ENCODE data around the gene TP53RK.

Gene TP53RK

DNA sequence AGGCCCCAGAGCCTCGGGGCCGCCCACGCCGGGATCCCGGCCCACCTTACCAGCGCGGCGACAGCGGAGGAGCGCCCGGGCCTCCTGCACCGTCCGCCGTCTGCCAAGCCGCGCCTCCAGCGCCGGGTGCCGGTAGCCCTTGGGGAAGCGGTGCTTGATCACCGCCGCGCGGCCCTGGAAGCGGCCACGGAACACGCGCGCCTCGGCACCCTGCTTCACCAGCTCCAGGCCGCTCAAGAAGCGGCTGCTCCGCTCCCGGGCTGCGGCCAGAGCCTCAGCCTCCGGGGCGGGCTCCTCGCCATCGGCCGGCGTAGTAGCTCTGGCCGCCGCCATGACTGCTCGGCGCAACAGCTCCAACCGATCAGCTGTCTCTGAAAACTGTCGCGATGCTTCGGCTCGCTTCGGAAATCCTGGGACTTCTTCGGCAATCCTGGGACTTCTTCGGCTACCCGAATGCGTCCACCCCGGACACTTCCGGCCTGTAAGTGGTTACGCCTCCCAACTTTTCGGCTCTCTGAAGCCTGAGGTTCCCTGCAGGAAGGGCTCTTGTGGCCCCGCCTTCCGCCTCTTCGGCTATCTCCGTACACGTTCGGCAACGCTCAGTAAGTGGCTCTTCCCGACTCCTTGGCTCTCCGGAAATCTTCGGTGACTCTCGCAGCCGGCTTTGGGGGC, at the start of gene TP53RK:
TSS of gene TP53RK (minus strand) at position 363 of the 672 bp plus-strand sequence. CDS start at position 333, 30 bp downstream.
- peak within 1 kb of the TSS; percentile 79 for H3K4me3 ChIP-seq (ENCODE audit: low read depth, low read length)
- TF ChIP-seq, protein P1, sequence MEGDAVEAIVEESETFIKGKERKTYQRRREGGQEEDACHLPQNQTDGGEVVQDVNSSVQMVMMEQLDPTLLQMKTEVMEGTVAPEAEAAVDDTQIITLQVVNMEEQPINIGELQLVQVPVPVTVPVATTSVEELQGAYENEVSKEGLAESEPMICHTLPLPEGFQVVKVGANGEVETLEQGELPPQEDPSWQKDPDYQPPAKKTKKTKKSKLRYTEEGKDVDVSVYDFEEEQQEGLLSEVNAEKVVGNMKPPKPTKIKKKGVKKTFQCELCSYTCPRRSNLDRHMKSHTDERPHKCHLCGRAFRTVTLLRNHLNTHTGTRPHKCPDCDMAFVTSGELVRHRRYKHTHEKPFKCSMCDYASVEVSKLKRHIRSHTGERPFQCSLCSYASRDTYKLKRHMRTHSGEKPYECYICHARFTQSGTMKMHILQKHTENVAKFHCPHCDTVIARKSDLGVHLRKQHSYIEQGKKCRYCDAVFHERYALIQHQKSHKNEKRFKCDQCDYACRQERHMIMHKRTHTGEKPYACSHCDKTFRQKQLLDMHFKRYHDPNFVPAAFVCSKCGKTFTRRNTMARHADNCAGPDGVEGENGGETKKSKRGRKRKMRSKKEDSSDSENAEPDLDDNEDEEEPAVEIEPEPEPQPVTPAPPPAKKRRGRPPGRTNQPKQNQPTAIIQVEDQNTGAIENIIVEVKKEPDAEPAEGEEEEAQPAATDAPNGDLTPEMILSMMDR (IDR thresholded peaks at IDR 0.05; ENCODE audit: borderline replicate concordance, insufficient read depth, low read depth, low read length): peak; percentile 33; the same call in 1 of the 2 replicates

DNA sequence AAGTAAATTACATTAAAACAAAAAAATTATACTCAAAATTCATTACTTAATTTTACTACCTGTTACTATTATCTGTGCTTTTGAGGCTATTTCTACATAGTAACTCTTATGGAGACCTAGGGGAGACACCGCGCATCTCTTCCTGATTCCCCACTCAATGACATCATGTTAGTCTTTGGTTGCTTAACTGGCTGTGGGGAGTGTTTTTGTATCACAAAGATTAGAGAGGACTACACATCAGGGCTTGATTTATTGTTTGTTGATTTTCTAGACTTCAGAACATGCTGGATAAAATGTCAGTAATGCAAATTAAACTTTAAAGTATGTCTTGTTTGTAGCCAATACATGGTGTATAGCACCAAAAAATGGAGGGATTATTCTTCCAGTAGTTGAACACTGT, 46.2 kb upstream of the TP53RK start:
- H3K4me3 ChIP-seq (ENCODE audit: low read depth, low read length): no peak overlapping the region
- TF ChIP-seq, protein P1 (IDR thresholded peaks at IDR 0.05; ENCODE audit: borderline replicate concordance, insufficient read depth, low read depth, low read length): no peak

DNA sequence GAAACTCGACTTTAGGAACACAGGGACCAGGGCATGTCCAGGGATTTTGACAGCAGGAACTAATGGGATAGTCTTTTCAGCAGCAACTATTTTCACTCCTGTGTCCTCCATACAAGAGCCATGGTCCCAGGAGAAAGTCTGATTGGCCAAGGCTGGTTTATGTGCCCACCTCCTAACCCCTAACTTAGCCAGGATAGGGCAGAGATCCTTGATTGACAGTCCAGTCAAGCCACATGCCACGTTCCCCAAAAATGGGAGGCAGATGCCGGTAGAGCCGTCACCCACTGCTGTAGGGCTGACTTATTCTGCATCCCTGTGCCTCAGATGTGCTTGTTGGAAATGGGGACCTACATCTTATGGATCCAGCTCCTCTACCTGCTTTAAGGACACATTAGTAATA, 42.5 kb upstream of the TP53RK start:
- H3K4me3 ChIP-seq (ENCODE audit: low read depth, low read length): no peak overlapping the region
- TF ChIP-seq, protein P1 (IDR thresholded peaks at IDR 0.05; ENCODE audit: borderline replicate concordance, insufficient read depth, low read depth, low read length): no peak

DNA sequence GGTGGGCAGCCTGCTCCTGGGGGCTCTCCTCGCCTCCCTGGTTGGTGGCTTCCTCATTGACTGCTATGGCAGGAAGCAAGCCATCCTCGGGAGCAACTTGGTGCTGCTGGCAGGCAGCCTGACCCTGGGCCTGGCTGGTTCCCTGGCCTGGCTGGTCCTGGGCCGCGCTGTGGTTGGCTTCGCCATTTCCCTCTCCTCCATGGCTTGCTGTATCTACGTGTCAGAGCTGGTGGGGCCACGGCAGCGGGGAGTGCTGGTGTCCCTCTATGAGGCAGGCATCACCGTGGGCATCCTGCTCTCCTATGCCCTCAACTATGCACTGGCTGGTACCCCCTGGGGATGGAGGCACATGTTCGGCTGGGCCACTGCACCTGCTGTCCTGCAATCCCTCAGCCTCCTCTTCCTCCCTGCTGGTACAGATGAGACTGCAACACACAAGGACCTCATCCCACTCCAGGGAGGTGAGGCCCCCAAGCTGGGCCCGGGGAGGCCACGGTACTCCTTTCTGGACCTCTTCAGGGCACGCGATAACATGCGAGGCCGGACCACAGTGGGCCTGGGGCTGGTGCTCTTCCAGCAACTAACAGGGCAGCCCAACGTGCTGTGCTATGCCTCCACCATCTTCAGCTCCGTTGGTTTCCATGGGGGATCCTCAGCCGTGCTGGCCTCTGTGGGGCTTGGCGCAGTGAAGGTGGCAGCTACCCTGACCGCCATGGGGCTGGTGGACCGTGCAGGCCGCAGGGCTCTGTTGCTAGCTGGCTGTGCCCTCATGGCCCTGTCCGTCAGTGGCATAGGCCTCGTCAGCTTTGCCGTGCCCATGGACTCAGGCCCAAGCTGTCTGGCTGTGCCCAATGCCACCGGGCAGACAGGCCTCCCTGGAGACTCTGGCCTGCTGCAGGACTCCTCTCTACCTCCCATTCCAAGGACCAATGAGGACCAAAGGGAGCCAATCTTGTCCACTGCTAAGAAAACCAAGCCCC, 36.2 kb upstream of the TP53RK start:
- no peak overlapping the region for H3K4me3 ChIP-seq (ENCODE audit: low read depth, low read length)
- TF ChIP-seq, protein P1 (IDR thresholded peaks at IDR 0.05; ENCODE audit: borderline replicate concordance, insufficient read depth, low read depth, low read length): no peak

DNA sequence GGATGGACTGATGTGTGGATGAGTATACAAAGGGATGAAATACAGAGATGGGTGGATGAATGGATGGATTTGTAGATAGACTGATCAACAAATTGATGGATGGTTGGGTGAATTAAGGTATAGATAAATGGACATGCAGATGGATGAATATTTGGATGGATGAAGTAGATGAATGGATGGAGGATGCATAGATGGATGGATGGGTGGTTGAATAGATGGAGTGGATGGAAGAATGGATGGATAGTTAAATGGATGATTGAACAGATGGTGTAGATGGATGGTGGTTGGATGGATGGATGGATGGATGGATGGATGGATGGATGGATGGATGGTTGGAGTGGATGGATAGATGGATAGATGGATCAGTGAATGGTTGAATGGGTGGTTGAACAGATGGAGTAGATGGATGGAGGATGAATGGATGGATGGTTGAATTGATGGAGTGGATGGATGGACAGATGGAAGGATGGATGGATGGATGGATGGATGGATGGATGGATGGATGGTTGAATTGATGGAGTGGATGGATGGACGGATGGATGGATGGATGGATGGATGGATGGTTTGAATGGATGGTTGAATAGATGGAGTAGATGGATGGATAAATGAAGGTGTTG, 35.2 kb upstream of the TP53RK start:
- TF ChIP-seq, protein P1 (IDR thresholded peaks at IDR 0.05; ENCODE audit: borderline replicate concordance, insufficient read depth, low read depth, low read length): no peak
- H3K4me3 ChIP-seq (ENCODE audit: low read depth, low read length): no peak overlapping the region

DNA sequence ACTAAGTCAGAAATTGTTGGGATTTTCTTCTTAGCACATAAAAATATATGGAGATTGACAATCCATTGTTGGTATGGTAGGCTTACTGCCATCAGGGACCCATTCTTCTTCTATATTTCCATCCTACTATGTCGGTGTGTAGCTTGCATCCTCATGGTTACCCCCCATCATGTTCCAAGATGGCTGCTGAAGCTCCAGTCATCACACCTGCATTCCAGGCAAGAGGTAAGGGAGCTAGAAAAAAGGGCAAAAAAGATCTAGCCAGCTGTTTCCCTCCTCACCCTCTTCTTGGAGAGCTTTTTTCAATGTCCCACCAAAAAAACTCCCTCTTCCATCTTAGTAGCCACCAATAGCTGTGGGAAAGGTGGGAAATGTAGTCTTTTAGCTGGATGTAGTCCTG, 33.8 kb upstream of the TP53RK start:
- H3K4me3 ChIP-seq (ENCODE audit: low read depth, low read length): no peak overlapping the region
- TF ChIP-seq, protein P1 (IDR thresholded peaks at IDR 0.05; ENCODE audit: borderline replicate concordance, insufficient read depth, low read depth, low read length): no peak
